A673 (cell line): ENCODE results near the gene SH3TC1. TPM values are rescaled to one million over a fixed set of nuclear protein-coding genes. Genes with fewer than 3 reads are reported as not detected.
A peak's percentile ranks its signal among the peaks of the same experiment; 100 is the strongest.

Experiments used
- BruUV-seq: library from RNA; stranded (reverse); fragments of 400-500 nt; replicated peaks from 2 replicates; lab custom pipeline; 2021; lab: Mats Ljungman, UMichigan
- CTCF ChIA-PET: fragments of 300-600 bp; sonication (Branson Sonifier 250); formaldehyde crosslinking; loops from one replicate; lab custom pipeline; 2022; ENCODE audit warnings: antibody characterized with exemption; lab: Charles Lee
- POLR2A ChIA-PET: fragments of 300-600 bp; sonication (Branson Sonifier 250); formaldehyde crosslinking; loops from one replicate; lab custom pipeline; 2022; ENCODE audit warnings: antibody characterized with exemption; ENCODE audit not compliant: low non-redundant PET; lab: Charles Lee
- DNase-seq: peaks from one replicate; pipeline ENCODE4 v3.0.0-alpha.2; 2015; ENCODE audit warnings: low spot score
- H3K27ac ChIP-seq: fragments of 200-600 bp; sonication (generic); 2 replicates; pipeline ENCODE4 v1.5.1; 2016; ENCODE audit warnings: mixed run types, low read depth, mild to moderate bottlenecking, mixed read lengths, antibody characterized with exemption, low read length; ENCODE audit not compliant: poor library complexity, severe bottlenecking
- H3K27me3 ChIP-seq: fragments of 200-600 bp; sonication (generic); replicated peaks from 2 replicates; pipeline ENCODE4 v1.6.1; 2017; ENCODE audit warnings: mixed run types, low read depth, mild to moderate bottlenecking, mixed read lengths, antibody characterized with exemption, low read length; ENCODE audit not compliant: insufficient read depth, poor library complexity
- H3K36me3 ChIP-seq: fragments of 200-600 bp; sonication (generic); 2 replicates; pipeline ENCODE4 v1.6.1; 2016; ENCODE audit warnings: mixed run types, mild to moderate bottlenecking, mixed read lengths, antibody characterized with exemption, low read length; ENCODE audit not compliant: insufficient read depth, poor library complexity, severe bottlenecking
- H3K4me1 ChIP-seq: fragments of 200-600 bp; sonication (generic); 2 replicates; pipeline ENCODE4 v1.6.1; 2017; ENCODE audit warnings: mixed run types, mild to moderate bottlenecking, mixed read lengths, antibody characterized with exemption, low read length; ENCODE audit not compliant: insufficient read depth, poor library complexity, severe bottlenecking
- H3K4me3 ChIP-seq: fragments of 200-600 bp; sonication (generic); 2 replicates; pipeline ENCODE4 v1.5.1; 2016; ENCODE audit warnings: low read depth, mixed run types, mild to moderate bottlenecking, mixed read lengths, low read length; ENCODE audit not compliant: poor library complexity, severe bottlenecking
- H3K9me3 ChIP-seq: fragments of 200-600 bp; sonication (generic); 2 replicates; pipeline ENCODE4 v1.6.1; 2016; ENCODE audit warnings: mixed run types, low read depth, mild to moderate bottlenecking, mixed read lengths, antibody characterized with exemption, low read length; ENCODE audit not compliant: poor library complexity, severe bottlenecking
- CTCF ChIP-seq: fragments of 300-800, 200-600 bp; sonication (generic); conservative IDR thresholded peaks from 2 replicates; pipeline ENCODE4 v1.5.1; 2017; ENCODE audit warnings: low read depth, mild to moderate bottlenecking, antibody characterized with exemption, low read length, moderate library complexity, mixed read lengths
- EZH2 ChIP-seq: fragments of 200-600 bp; sonication (generic); IDR thresholded peaks from 2 replicates; pipeline ENCODE4 v1.6.1; 2017; ENCODE audit warnings: borderline replicate concordance, low read depth, mild to moderate bottlenecking, mixed read lengths, antibody characterized with exemption, low read length; ENCODE audit not compliant: poor library complexity, severe bottlenecking
- intact Hi-C: fragments of 100-400 bp; cut with micrococcal nuclease; formaldehyde crosslinking; loops from one replicate; pipeline ENCODE4 v1.10.0; 2022; ENCODE audit not compliant: unreplicated experiment
- total RNA-seq: library from RNA; stranded (reverse); gene quantifications from 2 replicates; pipeline ENCODE4 v1.2.3, GENCODE V29; 2021

Gene SH3TC1
- total RNA-seq, 1 experiment from 2014 or later = 0.71 TPM

- Histone ChIP-seq H3K27me3 (no peaks in the 10 kb centered on the region), H3K4me1 (no peaks in the 10 kb centered on the region), H3K36me3 (no peaks in the 10 kb centered on the region), H3K27ac (no peak overlapping the region), H3K4me3 (no peak overlapping the region), H3K9me3 (no peaks in the 10 kb centered on the region)
- no peak for TF ChIP-seq EZH2
- TF ChIP-seq CTCF = no peak
- CTCF ChIA-PET = interaction anchor here (0.9 kb wide), 1 partner anchor 61 kb away, joined by 6 read pairs; no protein-coding TSS in a partner anchor
- no peak for DNase-seq
- BruUV-seq = no TSS peak
- POLR2A ChIA-PET = no interaction called here
- intact Hi-C loops = no loop called here
Observed at GRCh38 chr4:8237256-8237989, 38.3 kb downstream of the SH3TC1 start.

GRCh38 chr4:8238036-8238511 is 39.0 kb downstream of the SH3TC1 start:
- intact Hi-C loops = no loop called here
- no peak overlapping the region for H3K4me3 ChIP-seq
- TF ChIP-seq EZH2 (no peak), CTCF (no peak)
- H3K36me3 ChIP-seq = no peaks in the 10 kb centered on the region
- H3K27me3 ChIP-seq = no peaks in the 10 kb centered on the region
- no peak overlapping the region for H3K27ac ChIP-seq
- BruUV-seq = no TSS peak
- POLR2A ChIA-PET = no interaction called here
- no peaks in the 10 kb centered on the region for H3K4me1 ChIP-seq
- no peaks in the 10 kb centered on the region for H3K9me3 ChIP-seq
- no peak for DNase-seq
- CTCF ChIA-PET = no interaction called here

GRCh38 chr4:8238515-8239053 is 39.5 kb downstream of the SH3TC1 start:
- BruUV-seq = no TSS peak
- Histone ChIP-seq H3K27me3 (no peaks in the 10 kb centered on the region), H3K27ac (no peak overlapping the region), H3K36me3 (no peaks in the 10 kb centered on the region), H3K4me3 (no peak overlapping the region), H3K9me3 (no peaks in the 10 kb centered on the region), H3K4me1 (no peaks in the 10 kb centered on the region)
- ChIA-PET POLR2A (no interaction called here), CTCF (no interaction called here)
- intact Hi-C loops = no loop called here
- TF ChIP-seq EZH2 = no peak
- peak; percentile 27 for TF ChIP-seq CTCF
- no peak for DNase-seq
